MM.1S (cell line): ENCODE results near the gene MAP1LC3B2.
"Not testable (repeated sequence)": the region's sequence is repeated elsewhere in the genome, so short reads cannot be mapped to it uniquely, and the experiment has no call there.

Experiments used
- DNase-seq: peaks from one replicate; pipeline ENCODE4 v3.0.0-alpha.2; 2015
- H2AFZ ChIP-seq: fragments of 300-600 bp; sonication (generic); 2 replicates; pipeline ENCODE4 v1.6.0; 2016; ENCODE audit warnings: antibody characterized with exemption, low read length
- H3F3A ChIP-seq: fragments of 300-600 bp; sonication (generic); 2 replicates; pipeline ENCODE4 v1.6.1; 2016; ENCODE audit warnings: mild to moderate bottlenecking, antibody characterized with exemption, low read length, moderate library complexity, mixed read lengths; ENCODE audit not compliant: insufficient read depth
- H3K27ac ChIP-seq: fragments of 300-600 bp; sonication (generic); 2 replicates; pipeline ENCODE4 v1.5.1; 2016; ENCODE audit warnings: mild to moderate bottlenecking, low read length
- H3K27me3 ChIP-seq: fragments of 300-600 bp; sonication (generic); replicated peaks from 2 replicates; pipeline ENCODE4 v1.6.0; 2016; ENCODE audit warnings: low read length; ENCODE audit not compliant: insufficient read depth
- H3K36me3 ChIP-seq: fragments of 300-600 bp; sonication (generic); replicated peaks from 2 replicates; pipeline ENCODE4 v1.6.1; 2016; ENCODE audit warnings: mild to moderate bottlenecking, low read length, mixed read lengths; ENCODE audit not compliant: insufficient read depth
- H3K4me1 ChIP-seq: fragments of 300-600 bp; sonication (generic); 2 replicates; pipeline ENCODE4 v1.6.1; 2016; ENCODE audit warnings: low read length, mixed read lengths
- H3K4me2 ChIP-seq: fragments of 300-600 bp; sonication (generic); 2 replicates; pipeline ENCODE4 v1.6.0; 2016; ENCODE audit warnings: low read depth, low read length
- H3K4me3 ChIP-seq: fragments of 300-600 bp; sonication (generic); 2 replicates; pipeline ENCODE4 v1.5.1; 2016; ENCODE audit warnings: low read length, mixed read lengths
- H3K79me2 ChIP-seq: fragments of 300-600 bp; sonication (generic); 2 replicates; pipeline ENCODE4 v1.6.1; 2016; ENCODE audit warnings: mixed run types, low read length, mixed read lengths
- H3K9ac ChIP-seq: fragments of 300-600 bp; sonication (generic); 2 replicates; pipeline ENCODE4 v1.6.1; 2016; ENCODE audit warnings: low read length, mixed read lengths
- H3K9me2 ChIP-seq: fragments of 300-600 bp; sonication (generic); replicated peaks from 2 replicates; pipeline ENCODE4 v1.6.1; 2016; ENCODE audit warnings: mild to moderate bottlenecking, low read length, mixed read lengths; ENCODE audit not compliant: insufficient read depth
- H3K9me3 ChIP-seq: fragments of 300-600 bp; sonication (generic); replicated peaks from 2 replicates; pipeline ENCODE4 v1.6.1; 2016; ENCODE audit warnings: mild to moderate bottlenecking, low read length, mixed read lengths; ENCODE audit not compliant: insufficient read depth
- H4K20me1 ChIP-seq: fragments of 300-600 bp; sonication (generic); 2 replicates; pipeline ENCODE4 v1.6.1; 2016; ENCODE audit warnings: mild to moderate bottlenecking, low read length, moderate library complexity, mixed read lengths; ENCODE audit not compliant: insufficient read depth
- EZH2 ChIP-seq: fragments of 300-600 bp; sonication (generic); optimal IDR thresholded peaks from 2 replicates; pipeline ENCODE3; 2017; ENCODE audit warnings: low read depth, mild to moderate bottlenecking, antibody characterized with exemption, low read length, mixed read lengths
- EZH2phosphoT487 ChIP-seq: fragments of 300-600 bp; sonication (generic); IDR thresholded peaks from 2 replicates; pipeline ENCODE4 v1.6.1; 2018; ENCODE audit warnings: antibody characterized with exemption, low read length
- TF ChIP-seq, protein P1 (sequence below): fragments of 300-600 bp; sonication (generic); IDR thresholded peaks from 2 replicates; pipeline ENCODE4 v1.5.1; 2016; ENCODE audit warnings: antibody characterized with exemption, low read length, mixed read lengths

MAP1LC3B2 gene

DNA sequence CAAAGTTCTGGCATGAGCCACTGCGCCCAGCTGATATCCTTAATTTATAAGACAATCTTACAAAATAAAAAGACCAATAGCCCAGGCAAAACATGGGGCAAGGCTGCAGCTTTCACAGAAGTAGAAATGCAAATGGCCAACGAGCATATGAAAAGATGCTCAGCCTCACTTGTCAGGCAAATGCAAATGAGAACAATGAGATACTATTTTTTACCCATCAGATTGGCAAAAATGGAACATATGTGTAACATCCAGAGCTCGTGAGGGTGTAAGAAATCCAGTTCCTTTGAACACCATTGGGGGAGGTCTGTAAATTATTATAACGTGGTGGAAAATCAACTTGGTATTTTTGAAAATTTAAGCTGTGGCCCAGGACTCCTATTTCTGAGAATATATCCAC lies 14.6 kb downstream of the MAP1LC3B2 start:
- Histone ChIP-seq H3K9me2 (no peaks in the 10 kb centered on the region), H3K4me3 (no peak overlapping the region), H3K9me3 (no peaks in the 10 kb centered on the region), H3K27me3 (no peaks in the 10 kb centered on the region), H3K27ac (no peak overlapping the region), H3K4me1 (no peaks in the 10 kb centered on the region), H4K20me1 (no peaks in the 10 kb centered on the region), H3K9ac (no peak overlapping the region), H3K79me2 (no peaks in the 10 kb centered on the region), H3K4me2 (no peak overlapping the region), H2AFZ (no peak overlapping the region), H3K36me3 (no peaks in the 10 kb centered on the region), H3F3A (no peaks in the 10 kb centered on the region)
- DNase-seq = no peak
- TF ChIP-seq EZH2 = no peak
- TF ChIP-seq EZH2phosphoT487 = no peak
- TF ChIP-seq, protein P1, sequence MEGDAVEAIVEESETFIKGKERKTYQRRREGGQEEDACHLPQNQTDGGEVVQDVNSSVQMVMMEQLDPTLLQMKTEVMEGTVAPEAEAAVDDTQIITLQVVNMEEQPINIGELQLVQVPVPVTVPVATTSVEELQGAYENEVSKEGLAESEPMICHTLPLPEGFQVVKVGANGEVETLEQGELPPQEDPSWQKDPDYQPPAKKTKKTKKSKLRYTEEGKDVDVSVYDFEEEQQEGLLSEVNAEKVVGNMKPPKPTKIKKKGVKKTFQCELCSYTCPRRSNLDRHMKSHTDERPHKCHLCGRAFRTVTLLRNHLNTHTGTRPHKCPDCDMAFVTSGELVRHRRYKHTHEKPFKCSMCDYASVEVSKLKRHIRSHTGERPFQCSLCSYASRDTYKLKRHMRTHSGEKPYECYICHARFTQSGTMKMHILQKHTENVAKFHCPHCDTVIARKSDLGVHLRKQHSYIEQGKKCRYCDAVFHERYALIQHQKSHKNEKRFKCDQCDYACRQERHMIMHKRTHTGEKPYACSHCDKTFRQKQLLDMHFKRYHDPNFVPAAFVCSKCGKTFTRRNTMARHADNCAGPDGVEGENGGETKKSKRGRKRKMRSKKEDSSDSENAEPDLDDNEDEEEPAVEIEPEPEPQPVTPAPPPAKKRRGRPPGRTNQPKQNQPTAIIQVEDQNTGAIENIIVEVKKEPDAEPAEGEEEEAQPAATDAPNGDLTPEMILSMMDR = no peak

DNA sequence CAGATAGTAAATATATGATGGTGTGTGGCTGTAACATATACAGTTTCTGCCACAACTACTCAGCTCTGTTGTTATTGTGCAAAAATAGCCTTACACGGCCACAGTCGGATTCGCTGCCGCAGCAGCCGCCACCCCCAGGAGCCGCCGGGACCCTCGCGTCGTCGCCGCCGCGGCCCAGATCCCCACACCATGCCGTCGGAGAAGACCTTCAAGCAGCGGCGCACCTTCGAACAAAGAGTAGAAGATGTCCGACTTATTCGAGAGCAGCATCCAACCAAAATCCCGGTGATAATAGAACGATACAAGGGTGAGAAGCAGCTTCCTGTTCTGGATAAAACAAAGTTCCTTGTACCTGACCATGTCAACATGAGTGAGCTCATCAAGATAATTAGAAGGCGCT lies 16.6 kb downstream of the MAP1LC3B2 start:
- not testable (repeated sequence) for H3K36me3 ChIP-seq, H4K20me1 ChIP-seq, H2AFZ ChIP-seq, H3K9ac ChIP-seq, H3K4me2 ChIP-seq, H3F3A ChIP-seq, H3K27ac ChIP-seq, H3K4me1 ChIP-seq, H3K4me3 ChIP-seq, H3K79me2 ChIP-seq, H3K27me3 ChIP-seq, DNase-seq, H3K9me3 ChIP-seq, H3K9me2 ChIP-seq

DNA sequence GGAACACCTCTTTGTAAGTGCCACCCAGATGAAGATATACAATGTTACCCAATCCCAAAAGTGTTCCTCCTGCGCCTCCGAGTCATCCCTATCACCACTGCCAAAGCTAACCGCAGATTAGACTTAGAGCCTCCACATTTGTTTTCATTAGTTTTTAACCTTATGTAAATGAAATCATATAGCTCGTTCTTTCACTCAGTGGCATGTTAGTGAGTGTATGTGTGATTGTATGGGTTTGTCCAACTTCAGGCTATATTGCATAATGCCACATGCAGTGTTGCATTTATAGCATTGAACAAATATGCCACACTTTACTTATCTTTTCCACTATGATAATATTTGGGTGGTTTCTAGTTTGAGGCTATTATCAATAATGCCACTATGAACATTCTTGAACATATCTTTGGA lies 18.0 kb downstream of the MAP1LC3B2 start:
- Histone ChIP-seq H3K4me1 (no peaks in the 10 kb centered on the region), H3K9ac (no peak overlapping the region), H3K9me2 (no peaks in the 10 kb centered on the region), H3K79me2 (no peaks in the 10 kb centered on the region), H4K20me1 (no peaks in the 10 kb centered on the region), H3K4me3 (no peak overlapping the region), H3K36me3 (no peaks in the 10 kb centered on the region), H2AFZ (no peak overlapping the region), H3K9me3 (no peaks in the 10 kb centered on the region), H3F3A (no peaks in the 10 kb centered on the region), H3K4me2 (no peak overlapping the region), H3K27me3 (no peaks in the 10 kb centered on the region), H3K27ac (no peak overlapping the region)
- TF ChIP-seq, protein P1 = no peak
- TF ChIP-seq EZH2 (no peak), EZH2phosphoT487 (no peak)
- no peak for DNase-seq

DNA sequence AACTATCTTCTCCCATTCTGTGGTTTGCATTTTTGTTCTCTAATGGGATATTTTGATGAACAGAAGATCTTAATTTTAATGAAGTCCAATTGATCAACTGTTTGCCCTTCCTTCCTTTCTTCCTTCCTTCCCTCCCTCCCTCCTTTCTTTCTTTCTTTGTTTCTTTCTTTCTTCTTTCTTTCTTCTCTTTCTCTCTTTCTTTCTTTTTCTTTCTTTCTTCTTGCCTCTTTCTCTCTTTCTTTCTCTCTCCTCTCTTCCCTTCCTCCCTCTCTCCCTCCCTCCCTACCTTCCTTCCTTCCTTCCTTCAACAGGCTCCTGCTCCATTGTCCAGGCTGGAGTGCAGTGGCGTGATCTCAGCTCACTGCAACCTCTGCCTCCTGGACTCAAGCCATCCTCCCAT lies 18.9 kb downstream of the MAP1LC3B2 start:
- no peaks in the 10 kb centered on the region for H3K27me3 ChIP-seq
- H3F3A ChIP-seq = no peaks in the 10 kb centered on the region
- TF ChIP-seq EZH2 (no peak), EZH2phosphoT487 (no peak)
- TF ChIP-seq, protein P1 = no peak
- no peaks in the 10 kb centered on the region for H3K79me2 ChIP-seq
- H2AFZ ChIP-seq = no peak overlapping the region
- no peaks in the 10 kb centered on the region for H3K9me2 ChIP-seq
- DNase-seq = no peak
- H3K4me1 ChIP-seq = no peaks in the 10 kb centered on the region
- no peaks in the 10 kb centered on the region for H4K20me1 ChIP-seq
- no peak overlapping the region for H3K4me2 ChIP-seq
- no peak overlapping the region for H3K9ac ChIP-seq
- H3K4me3 ChIP-seq = no peak overlapping the region
- H3K27ac ChIP-seq = no peak overlapping the region
- H3K9me3 ChIP-seq = no peaks in the 10 kb centered on the region
- H3K36me3 ChIP-seq = no peaks in the 10 kb centered on the region
